ENCODE data around the gene VWA7. TPM values are rescaled to one million over a fixed set of nuclear protein-coding genes. Genes with fewer than 3 reads are reported as not detected.

The VWA7 gene
- total RNA-seq, 1 donor from 2014 or later = 0.74 TPM

- Histone ChIP-seq H3K9me3 (no peaks in the 10 kb centered on the region), H3K36me3 (no peaks in the 10 kb centered on the region), H3K27me3 (no peaks in the 10 kb centered on the region), H3K4me1 (no peaks in the 10 kb centered on the region), H3K27ac (no peak overlapping the region), H3K4me3 (no peak overlapping the region)
- intact Hi-C loops (cut with DNase I) = no loop called here
- no peak for TF ChIP-seq CTCF (IDR thresholded peaks at IDR 0.05)
- TF ChIP-seq POLR2AphosphoS5 (IDR thresholded peaks at IDR 0.05; ENCODE audit: insufficient read depth in 1 of 2, low read depth in 1 of 2) = no peak
- TF ChIP-seq POLR2A (IDR thresholded peaks at IDR 0.05) = no peak
- DNase-seq (ENCODE audit: extremely low spot score in 2 of 2) = no peak
These were observed 10.0 kb downstream of the VWA7 start for GRCh38 chr6:31767096-31767645.

- H3K27me3 ChIP-seq = no peaks in the 10 kb centered on the region
- H3K36me3 ChIP-seq = no peaks in the 10 kb centered on the region
- DNase-seq (ENCODE audit: extremely low spot score in 2 of 2) = no peak
- TF ChIP-seq POLR2AphosphoS5 (IDR thresholded peaks at IDR 0.05; ENCODE audit: insufficient read depth in 1 of 2, low read depth in 1 of 2) (no peak), CTCF (IDR thresholded peaks at IDR 0.05) (no peak), POLR2A (IDR thresholded peaks at IDR 0.05) (no peak)
- intact Hi-C loops (cut with DNase I) = no loop called here
- no peaks in the 10 kb centered on the region for H3K4me1 ChIP-seq
- H3K4me3 ChIP-seq = peak overlapping the region; percentile 16 to 20
- no peaks in the 10 kb centered on the region for H3K9me3 ChIP-seq
- H3K27ac ChIP-seq = no peak overlapping the region
These were observed 11.0 kb downstream of the VWA7 start for GRCh38 chr6:31765910-31766794.

GRCh38 chr6:31765559-31765909 is 11.6 kb downstream of the VWA7 start:
- Histone ChIP-seq H3K4me1 (no peaks in the 10 kb centered on the region), H3K36me3 (no peaks in the 10 kb centered on the region), H3K4me3 (no peak overlapping the region), H3K27ac (no peak overlapping the region), H3K9me3 (no peaks in the 10 kb centered on the region), H3K27me3 (no peaks in the 10 kb centered on the region)
- intact Hi-C loops (cut with DNase I) = no loop called here
- DNase-seq (ENCODE audit: extremely low spot score in 2 of 2) = no peak
- no peak for TF ChIP-seq POLR2A (IDR thresholded peaks at IDR 0.05)
- no peak for TF ChIP-seq POLR2AphosphoS5 (IDR thresholded peaks at IDR 0.05; ENCODE audit: insufficient read depth in 1 of 2, low read depth in 1 of 2)
- no peak for TF ChIP-seq CTCF (IDR thresholded peaks at IDR 0.05)

GRCh38 chr6:31764198-31764597 is 12.9 kb downstream of the VWA7 start:
- no peak for TF ChIP-seq CTCF (IDR thresholded peaks at IDR 0.05)
- no peak for TF ChIP-seq POLR2A (IDR thresholded peaks at IDR 0.05)
- TF ChIP-seq POLR2AphosphoS5 (IDR thresholded peaks at IDR 0.05; ENCODE audit: insufficient read depth in 1 of 2, low read depth in 1 of 2) = no peak
- H3K9me3 ChIP-seq = no peaks in the 10 kb centered on the region
- no peak for DNase-seq (ENCODE audit: extremely low spot score in 2 of 2)
- no peaks in the 10 kb centered on the region for H3K4me1 ChIP-seq
- no peaks in the 10 kb centered on the region for H3K27me3 ChIP-seq
- H3K27ac ChIP-seq = no peak overlapping the region
- H3K4me3 ChIP-seq = no peak overlapping the region
- H3K36me3 ChIP-seq = no peaks in the 10 kb centered on the region
- intact Hi-C loops (cut with DNase I) = no loop called here

GRCh38 chr6:31763619-31763940 is 13.5 kb downstream of the VWA7 start:
- no peaks in the 10 kb centered on the region for H3K9me3 ChIP-seq
- intact Hi-C loops (cut with DNase I) = no loop called here
- H3K27me3 ChIP-seq = no peaks in the 10 kb centered on the region
- no peak overlapping the region for H3K4me3 ChIP-seq
- TF ChIP-seq POLR2A (IDR thresholded peaks at IDR 0.05) (no peak), CTCF (IDR thresholded peaks at IDR 0.05) (no peak), POLR2AphosphoS5 (IDR thresholded peaks at IDR 0.05; ENCODE audit: insufficient read depth in 1 of 2, low read depth in 1 of 2) (no peak)
- H3K4me1 ChIP-seq = no peaks in the 10 kb centered on the region
- H3K36me3 ChIP-seq = no peaks in the 10 kb centered on the region
- no peak for DNase-seq (ENCODE audit: extremely low spot score in 2 of 2)
- H3K27ac ChIP-seq = no peak overlapping the region
